Gastrocnemius medialis (tissue), 4 donors: ENCODE data around the gene PARP6. TPM values are rescaled to one million over a fixed set of nuclear protein-coding genes. Genes with fewer than 3 reads are reported as not detected.

Source experiments
- ATAC-seq, 2 donors: fragments of 150-250 bp; one replicate each; pipeline ENCODE4 v1.9.1; 2016
- DNase-seq, 2 donors: peaks; one replicate each; pipeline ENCODE4 v3.0.0-alpha.2; 2019
- H3K27ac ChIP-seq, 4 donors: fragments of 200-600 bp; sonication (generic); 1 replicate in 1 of 4; 2 replicates in 3 of 4; pipeline ENCODE4 v1.5.1; 2016 to 2018; ENCODE audit warnings: mild to moderate bottlenecking in 2 of 4, moderate library complexity in 1 of 4
- H3K27me3 ChIP-seq, 3 donors: fragments of 200-600 bp; sonication (generic) in 2 of 3; 1 replicate in 1 of 3; 2 replicates in 2 of 3; pipeline versions ENCODE4 v1.5.1 to v1.6.0; 2016 to 2019; ENCODE audit warnings: mild to moderate bottlenecking in 1 of 3, moderate library complexity in 1 of 3
- H3K36me3 ChIP-seq, 2 donors: fragments of 200-600 bp; sonication (generic) in 1 of 2; one replicate each; pipeline ENCODE4 v1.5.1; 2017 to 2018
- H3K4me1 ChIP-seq, 2 donors: fragments of 200-600 bp; sonication (generic) in 1 of 2; one replicate each; pipeline ENCODE4 v1.5.1; 2016 to 2017; ENCODE audit warnings: mild to moderate bottlenecking in 2 of 2
- H3K4me3 ChIP-seq, 4 donors: fragments of 200-600 bp; sonication (generic) in 3 of 4; 1 replicate in 1 of 4; 2 replicates in 3 of 4; pipeline ENCODE4 v1.5.1; 2016 to 2019; ENCODE audit warnings: mild to moderate bottlenecking in 2 of 4
- H3K9me3 ChIP-seq, 3 donors: fragments of 200-600 bp; sonication (generic) in 2 of 3; 1 replicate in 1 of 3; 2 replicates in 2 of 3; pipeline ENCODE4 v1.5.1; 2016 to 2019
- POLR2A ChIP-seq, 2 donors: fragments of 450-650 bp; IDR thresholded peaks; one replicate each; pipeline ENCODE4 v1.6.1; 2017; ENCODE audit warnings: antibody characterized with exemption in 2 of 2, mild to moderate bottlenecking in 2 of 2, moderate library complexity in 2 of 2
- in situ Hi-C, 4 donors: fragments of 200-750 bp; cut with MboI; loops; one replicate each; pipeline versions ENCODE4 v1.15.0 to v1.8.0; 2017; ENCODE audit warnings: low sequenced_read_pairs in 4 of 4
- intact Hi-C: fragments of 100-400 bp; cut with DNase I; formaldehyde crosslinking; loops from one replicate; pipeline ENCODE4 v1.15.1; 2023; ENCODE audit warnings: low total_unique reads
- total RNA-seq, 4 donors: library from RNA; depleted of rRNA; stranded (reverse); fragments of >200 nt; gene quantifications; one replicate each; pipeline versions ENCODE4 v1.1.0 to v1.2.3, GENCODE V29; 2016
- TF ChIP-seq, protein P1 (sequence below), 5 experiments: fragments of 450-650 bp in 3 of 5; fragments of 200-600 bp in 2 of 5; sonication (generic) in 2 of 5; IDR thresholded peaks in 4 of 5; conservative IDR thresholded peaks in 1 of 5; 1 replicate in 4 of 5; 2 replicates in 1 of 5; pipeline ENCODE4 v1.5.1; 2016 to 2019; ENCODE audit warnings: antibody characterized with exemption in 5 of 5, mild to moderate bottlenecking in 3 of 5, moderate library complexity in 3 of 5

Gene PARP6
- total RNA-seq, 4 donors from 2014 or later: 51.7 to 84.7 (median 66.9) TPM

DNA sequence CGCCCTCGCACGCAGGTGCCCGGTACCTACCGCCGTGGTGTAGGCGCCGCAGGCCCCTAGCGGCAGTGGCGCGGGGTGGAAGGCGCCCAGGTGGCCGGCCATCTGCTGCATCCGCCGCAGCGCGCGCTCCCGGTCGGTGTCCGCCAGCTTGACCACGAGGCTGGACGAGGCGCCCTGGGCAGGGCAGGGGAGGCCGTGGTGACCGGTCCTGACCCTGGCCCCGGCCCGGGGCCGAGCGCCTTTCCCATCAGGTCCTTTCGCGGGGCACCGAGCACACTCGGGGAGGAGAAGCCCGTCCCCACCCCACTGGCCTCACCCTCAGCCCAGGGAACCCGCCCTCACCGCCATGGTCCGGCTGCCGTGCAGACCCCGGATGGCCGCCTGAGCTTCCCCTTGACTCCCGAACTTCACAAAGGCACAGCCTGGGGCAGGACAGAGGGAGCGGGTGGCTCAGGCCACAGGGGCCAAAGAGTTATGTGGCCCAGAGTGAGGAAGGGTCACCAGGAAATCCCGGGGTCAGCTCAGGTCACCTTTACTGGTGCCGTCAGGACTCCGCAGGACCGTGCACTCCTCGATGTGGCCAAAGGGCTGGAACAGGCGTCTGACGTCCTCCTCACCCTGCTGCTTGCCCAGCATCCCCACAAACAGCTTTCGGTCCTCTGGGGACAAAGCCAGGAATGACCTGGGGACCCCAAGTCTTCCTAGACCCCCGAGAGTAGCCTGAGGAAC is 17.4 kb upstream of the PARP6 start:
- no peak for DNase-seq
- Histone ChIP-seq H3K9me3 (no peaks in the 10 kb centered on the region), H3K27me3 (no peaks in the 10 kb centered on the region), H3K36me3 (no peaks in the 10 kb centered on the region), H3K4me1 (no peaks in the 10 kb centered on the region), H3K27ac (no peak overlapping the region), H3K4me3 (no peak overlapping the region)
- in situ Hi-C loops (no loop called here), intact Hi-C loops (no loop called here)
- TF ChIP-seq, protein P1, sequence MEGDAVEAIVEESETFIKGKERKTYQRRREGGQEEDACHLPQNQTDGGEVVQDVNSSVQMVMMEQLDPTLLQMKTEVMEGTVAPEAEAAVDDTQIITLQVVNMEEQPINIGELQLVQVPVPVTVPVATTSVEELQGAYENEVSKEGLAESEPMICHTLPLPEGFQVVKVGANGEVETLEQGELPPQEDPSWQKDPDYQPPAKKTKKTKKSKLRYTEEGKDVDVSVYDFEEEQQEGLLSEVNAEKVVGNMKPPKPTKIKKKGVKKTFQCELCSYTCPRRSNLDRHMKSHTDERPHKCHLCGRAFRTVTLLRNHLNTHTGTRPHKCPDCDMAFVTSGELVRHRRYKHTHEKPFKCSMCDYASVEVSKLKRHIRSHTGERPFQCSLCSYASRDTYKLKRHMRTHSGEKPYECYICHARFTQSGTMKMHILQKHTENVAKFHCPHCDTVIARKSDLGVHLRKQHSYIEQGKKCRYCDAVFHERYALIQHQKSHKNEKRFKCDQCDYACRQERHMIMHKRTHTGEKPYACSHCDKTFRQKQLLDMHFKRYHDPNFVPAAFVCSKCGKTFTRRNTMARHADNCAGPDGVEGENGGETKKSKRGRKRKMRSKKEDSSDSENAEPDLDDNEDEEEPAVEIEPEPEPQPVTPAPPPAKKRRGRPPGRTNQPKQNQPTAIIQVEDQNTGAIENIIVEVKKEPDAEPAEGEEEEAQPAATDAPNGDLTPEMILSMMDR (IDR thresholded peaks at IDR 0.05 in 4 of 5, conservative IDR thresholded peaks at IDR 0.05 in 1 of 5): no peak
- TF ChIP-seq POLR2A (IDR thresholded peaks at IDR 0.05): no peak
- no peak for ATAC-seq

DNA sequence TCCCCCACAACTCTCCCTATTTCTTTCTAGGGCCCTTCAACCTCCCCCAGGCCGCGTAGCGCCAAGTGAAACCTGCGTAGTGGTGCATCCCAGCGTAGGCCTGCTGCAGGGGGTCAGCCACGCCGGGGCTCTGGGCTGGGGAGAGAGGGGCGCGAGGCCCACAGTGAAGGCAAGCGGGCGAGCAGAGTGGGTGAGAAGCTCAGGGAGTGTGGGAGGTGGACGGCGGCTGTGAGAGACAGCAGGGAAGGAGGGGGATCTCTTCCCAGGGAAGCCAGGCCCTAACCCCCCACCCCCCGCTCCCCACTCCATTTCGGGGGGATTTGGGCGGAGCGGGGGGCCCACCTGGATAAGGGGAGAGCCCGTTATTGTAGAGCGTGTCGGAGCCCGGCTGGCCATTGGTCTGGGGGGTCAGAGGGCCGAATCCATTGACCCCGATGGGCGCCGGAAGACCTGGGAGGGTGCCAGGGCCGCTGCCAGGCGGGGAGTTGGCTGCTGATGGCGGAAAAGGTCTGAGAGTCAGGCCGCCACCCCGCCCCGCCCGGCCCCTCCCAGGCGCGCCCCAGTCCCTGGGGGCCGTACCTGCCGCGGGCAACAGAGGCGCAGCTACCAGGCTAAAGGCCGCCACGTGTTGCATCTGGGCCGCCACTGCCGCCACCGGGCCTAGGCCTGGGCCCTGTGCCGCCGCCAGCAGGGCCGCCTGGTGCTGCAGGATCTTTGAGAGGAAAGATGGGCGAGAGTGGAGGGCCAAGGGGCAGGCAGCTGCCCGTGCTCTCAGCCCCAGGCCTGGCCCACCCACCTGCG is 16.6 kb upstream of the PARP6 start:
- DNase-seq (no peak), ATAC-seq (no peak)
- in situ Hi-C loops: no loop called here

DNA sequence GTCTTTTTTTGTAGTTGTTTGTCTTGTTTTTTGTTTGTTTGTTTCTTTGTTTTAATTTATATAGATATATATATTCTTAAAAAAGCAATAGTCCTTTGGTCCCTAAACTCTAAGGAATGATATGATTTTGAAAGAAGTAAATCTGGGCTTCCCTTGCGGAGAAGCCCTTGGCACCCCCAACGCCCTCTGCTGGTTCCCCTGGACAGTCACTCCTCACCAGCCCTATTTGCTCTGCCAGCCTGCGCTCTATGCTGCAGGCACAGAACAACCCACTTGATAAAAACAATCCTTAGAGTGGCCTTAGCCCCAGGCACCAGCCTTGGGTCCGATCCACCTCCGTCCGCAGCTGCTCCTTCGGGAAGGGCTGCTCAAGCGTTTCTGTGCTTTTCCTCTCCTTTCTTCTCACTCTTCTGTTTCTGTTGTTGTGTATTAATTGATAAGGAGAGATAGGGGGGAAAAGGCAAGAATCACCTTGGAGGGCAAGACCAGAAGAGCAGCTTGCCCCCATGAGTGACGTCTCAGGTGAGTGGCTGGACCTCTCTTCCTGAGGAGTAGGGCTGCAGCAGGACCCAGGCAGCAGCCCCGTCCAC is 13.7 kb upstream of the PARP6 start:
- no peaks in the 10 kb centered on the region for H3K36me3 ChIP-seq
- no peak overlapping the region for H3K27ac ChIP-seq
- DNase-seq: peak; percentile 7 to 37
- in situ Hi-C loops: no loop called here
- peak; percentile 60 to 77 for ATAC-seq
- no peaks in the 10 kb centered on the region for H3K9me3 ChIP-seq
- no peak overlapping the region for H3K4me3 ChIP-seq
- TF ChIP-seq, protein P1 (IDR thresholded peaks at IDR 0.05 in 4 of 5, conservative IDR thresholded peaks at IDR 0.05 in 1 of 5): peak; percentile 19 to 73 (median 56)
- no peak for TF ChIP-seq POLR2A (IDR thresholded peaks at IDR 0.05)
- no peaks in the 10 kb centered on the region for H3K4me1 ChIP-seq
- no peaks in the 10 kb centered on the region for H3K27me3 ChIP-seq
- intact Hi-C loops: loop anchor here (1.0 kb wide), 1 partner anchor 87 kb away; no protein-coding TSS in a partner anchor

More for the DNA sequence above, 16.6 kb upstream of the PARP6 start:
- Histone ChIP-seq H3K4me3 (no peak overlapping the region), H3K36me3 (no peaks in the 10 kb centered on the region), H3K4me1 (no peaks in the 10 kb centered on the region), H3K27me3 (no peaks in the 10 kb centered on the region), H3K27ac (no peak overlapping the region), H3K9me3 (no peaks in the 10 kb centered on the region)
- intact Hi-C loops: no loop called here
- TF ChIP-seq POLR2A (IDR thresholded peaks at IDR 0.05): no peak
- TF ChIP-seq, protein P1 (IDR thresholded peaks at IDR 0.05 in 4 of 5, conservative IDR thresholded peaks at IDR 0.05 in 1 of 5): no peak

DNA sequence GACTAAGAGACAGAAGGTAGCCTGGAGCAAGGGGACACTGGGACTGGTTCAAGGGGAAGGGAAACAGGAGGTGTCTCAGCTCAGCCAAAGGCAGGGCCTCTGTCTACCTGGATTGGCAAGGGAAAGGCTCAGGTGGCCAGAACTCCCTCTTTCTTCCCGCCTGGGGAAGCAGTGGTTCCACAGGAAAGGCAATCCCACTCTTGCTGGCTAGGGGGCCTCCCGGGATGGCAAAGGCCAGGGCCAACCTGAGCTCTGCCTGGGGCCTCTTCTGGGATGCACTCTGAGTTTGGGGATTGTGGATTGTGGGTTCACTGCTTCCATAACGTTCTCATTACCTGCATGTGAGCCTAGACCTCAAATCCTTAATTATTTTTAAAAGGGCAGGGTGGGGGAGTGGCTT is 13.0 kb upstream of the PARP6 start:
- DNase-seq (no peak), ATAC-seq (no peak)
- no peaks in the 10 kb centered on the region for H3K36me3 ChIP-seq
- H3K27ac ChIP-seq: no peak overlapping the region
- intact Hi-C loops: no loop called here
- H3K27me3 ChIP-seq: no peaks in the 10 kb centered on the region
- no peaks in the 10 kb centered on the region for H3K9me3 ChIP-seq
- TF ChIP-seq POLR2A (IDR thresholded peaks at IDR 0.05): no peak
- TF ChIP-seq, protein P1 (IDR thresholded peaks at IDR 0.05 in 4 of 5, conservative IDR thresholded peaks at IDR 0.05 in 1 of 5): no peak
- H3K4me1 ChIP-seq: no peaks in the 10 kb centered on the region
- no peak overlapping the region for H3K4me3 ChIP-seq
- in situ Hi-C loops: no loop called here
